ENCODE results near the gene CRACR2B.
A peak's percentile ranks its signal among the peaks of the same experiment; 100 is the strongest.

The CRACR2B gene

GRCh38 chr11:868802-869201 lies 41.1 kb downstream of the CRACR2B start:
- DNase-seq (ENCODE audit: low read depth) = no peak

GRCh38 chr11:869399-870126 lies 41.8 kb downstream of the CRACR2B start:
- no peak for DNase-seq (ENCODE audit: low read depth)

GRCh38 chr11:870127-870413 lies 42.4 kb downstream of the CRACR2B start:
- peak; percentile 39 for DNase-seq (ENCODE audit: low read depth)

- no peak for DNase-seq (ENCODE audit: low read depth)
Observed at GRCh38 chr11:870418-870817, 42.7 kb downstream of the CRACR2B start.

- no peak for DNase-seq (ENCODE audit: low read depth)
Observed at GRCh38 chr11:871472-871871, 43.8 kb downstream of the CRACR2B start.

- no peak for DNase-seq (ENCODE audit: low read depth)
Observed at GRCh38 chr11:872799-873198, 45.1 kb downstream of the CRACR2B start.

GRCh38 chr11:873706-874105 lies 46.0 kb downstream of the CRACR2B start:
- no peak for DNase-seq (ENCODE audit: low read depth)

- DNase-seq (ENCODE audit: low read depth) = no peak
Observed at GRCh38 chr11:875203-875602, 47.5 kb downstream of the CRACR2B start.

GRCh38 chr11:875769-876301 lies 48.1 kb downstream of the CRACR2B start:
- no peak for DNase-seq (ENCODE audit: low read depth)

GRCh38 chr11:876545-876944 lies 48.8 kb downstream of the CRACR2B start:
- DNase-seq (ENCODE audit: low read depth) = no peak

GRCh38 chr11:877565-877964 lies 49.8 kb downstream of the CRACR2B start:
- DNase-seq (ENCODE audit: low read depth) = peak; percentile 42

GRCh38 chr11:880447-880846 lies 52.7 kb downstream of the CRACR2B start:
- DNase-seq (ENCODE audit: low read depth) = no peak

All from ELR (cell line).